Upper lobe of left lung (tissue), 4 donors: ENCODE results near the gene SND1.

Source experiments
- POLR2AphosphoS5 ChIP-seq, 2 donors: sonication (generic); formaldehyde crosslinking; IDR thresholded peaks; one replicate each; pipeline ENCODE4 v1.5.1; 2017; ENCODE audit warnings: antibody characterized with exemption in 2 of 2
- TF ChIP-seq, protein P1 (sequence below), 6 experiments: fragments of 450-650 bp in 4 of 6; fragments of 200-600 bp in 2 of 6; sonication (generic) in 2 of 6; IDR thresholded peaks; one replicate each; pipeline ENCODE4 v1.5.1; 2016 to 2019; ENCODE audit warnings: antibody characterized with exemption in 6 of 6

DNA sequence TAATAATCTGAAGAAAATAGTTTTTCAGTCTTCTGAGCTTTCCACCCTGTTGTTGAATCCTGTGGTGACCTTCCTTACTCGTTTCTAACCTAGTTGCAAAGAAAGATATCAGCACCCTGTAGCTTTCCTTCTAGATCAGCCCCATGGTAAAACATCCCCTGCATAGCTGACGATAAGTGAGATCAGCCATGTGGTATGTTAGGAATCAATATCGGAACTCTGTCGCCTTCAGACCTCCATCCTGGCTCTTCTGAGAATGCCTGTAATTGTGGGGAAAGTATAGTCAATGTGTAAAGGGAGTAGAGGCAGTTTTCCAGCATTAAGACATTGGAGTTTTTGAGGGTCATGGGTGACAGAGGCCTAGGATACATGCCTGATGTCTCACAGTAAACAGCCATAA is 227.4 kb downstream of the SND1 start:
- TF ChIP-seq, protein P1, sequence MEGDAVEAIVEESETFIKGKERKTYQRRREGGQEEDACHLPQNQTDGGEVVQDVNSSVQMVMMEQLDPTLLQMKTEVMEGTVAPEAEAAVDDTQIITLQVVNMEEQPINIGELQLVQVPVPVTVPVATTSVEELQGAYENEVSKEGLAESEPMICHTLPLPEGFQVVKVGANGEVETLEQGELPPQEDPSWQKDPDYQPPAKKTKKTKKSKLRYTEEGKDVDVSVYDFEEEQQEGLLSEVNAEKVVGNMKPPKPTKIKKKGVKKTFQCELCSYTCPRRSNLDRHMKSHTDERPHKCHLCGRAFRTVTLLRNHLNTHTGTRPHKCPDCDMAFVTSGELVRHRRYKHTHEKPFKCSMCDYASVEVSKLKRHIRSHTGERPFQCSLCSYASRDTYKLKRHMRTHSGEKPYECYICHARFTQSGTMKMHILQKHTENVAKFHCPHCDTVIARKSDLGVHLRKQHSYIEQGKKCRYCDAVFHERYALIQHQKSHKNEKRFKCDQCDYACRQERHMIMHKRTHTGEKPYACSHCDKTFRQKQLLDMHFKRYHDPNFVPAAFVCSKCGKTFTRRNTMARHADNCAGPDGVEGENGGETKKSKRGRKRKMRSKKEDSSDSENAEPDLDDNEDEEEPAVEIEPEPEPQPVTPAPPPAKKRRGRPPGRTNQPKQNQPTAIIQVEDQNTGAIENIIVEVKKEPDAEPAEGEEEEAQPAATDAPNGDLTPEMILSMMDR (IDR thresholded peaks at IDR 0.05) = no peak
- no peak for TF ChIP-seq POLR2AphosphoS5 (IDR thresholded peaks at IDR 0.05)
